HUES6 (cell line): ENCODE data around the gene GPC6.

Experiments
- H3K27ac ChIP-seq: 2 replicates; pipeline ENCODE4 v1.7.0; 2013; ENCODE audit warnings: low read depth, mild to moderate bottlenecking, low read length, inconsistent platforms
- H3K27me3 ChIP-seq: 2 replicates; pipeline ENCODE4 v1.6.1; 2013; ENCODE audit warnings: low read length; ENCODE audit not compliant: control insufficient read depth, insufficient read depth
- H3K36me3 ChIP-seq: 2 replicates; pipeline ENCODE4 v1.6.1; 2013; ENCODE audit warnings: low read length; ENCODE audit not compliant: control insufficient read depth, insufficient read depth
- H3K4me1 ChIP-seq: 2 replicates; pipeline ENCODE4 v1.6.1; 2013; ENCODE audit warnings: low read length; ENCODE audit not compliant: control insufficient read depth, insufficient read depth
- H3K4me3 ChIP-seq: 2 replicates; pipeline ENCODE4 v1.5.1; 2013; ENCODE audit warnings: low read depth, low read length
- H3K9ac ChIP-seq: one replicate; pipeline ENCODE4 v1.6.1; 2013; ENCODE audit warnings: mild to moderate bottlenecking, low read length
- H3K9me3 ChIP-seq: 2 replicates; pipeline ENCODE4 v1.6.1; 2013; ENCODE audit warnings: low read depth, low read length; ENCODE audit not compliant: control insufficient read depth, insufficient read depth

The GPC6 gene

DNA sequence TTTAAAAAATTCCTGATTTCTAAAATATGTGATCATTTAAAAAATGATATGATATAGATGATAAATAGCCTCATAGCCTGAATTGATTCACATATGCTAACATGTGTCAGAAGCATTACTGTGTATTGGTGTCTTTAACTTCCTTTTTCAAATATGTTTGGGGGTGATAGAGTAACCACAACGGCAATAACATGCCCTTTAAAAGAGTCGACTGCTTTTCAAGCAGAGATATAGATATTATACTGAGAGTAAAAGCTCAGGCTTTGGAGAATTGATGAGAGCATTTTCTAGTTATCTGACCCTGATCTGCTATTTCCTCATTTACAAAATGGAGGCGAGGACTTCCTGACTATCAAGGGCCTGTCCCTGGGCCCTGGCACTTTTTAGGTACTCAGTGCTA lies 992.3 kb downstream of the GPC6 start:
- no peaks in the 10 kb centered on the region for H3K9me3 ChIP-seq
- no peak overlapping the region for H3K9ac ChIP-seq
- H3K4me1 ChIP-seq: peaks cover 28% of the 10 kb centered on the region
- no peaks in the 10 kb centered on the region for H3K36me3 ChIP-seq
- H3K27ac ChIP-seq: peak overlapping the region; percentile 53; the same call in 1 of the 2 replicates
- no peaks in the 10 kb centered on the region for H3K27me3 ChIP-seq
- H3K4me3 ChIP-seq: no peak overlapping the region

DNA sequence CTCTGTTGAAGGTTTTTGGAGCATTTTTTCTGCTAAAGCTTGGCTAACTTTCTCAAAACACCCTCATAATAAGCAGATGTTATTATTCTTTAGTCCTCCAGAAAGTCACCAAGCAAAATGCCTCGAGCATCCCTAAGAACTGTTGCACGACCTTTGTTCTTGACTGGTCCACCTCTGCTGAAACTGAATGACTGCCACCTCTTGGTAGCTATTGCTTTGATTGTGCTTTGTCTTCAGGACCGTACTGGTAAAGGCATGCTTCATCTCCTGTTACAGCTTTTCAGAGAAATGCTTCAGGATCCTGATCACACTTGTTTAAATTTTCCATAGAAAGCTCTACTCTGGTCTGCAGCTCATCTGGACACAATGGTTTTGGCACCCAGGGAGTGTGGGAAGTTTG lies 998.1 kb downstream of the GPC6 start:
- H3K4me1 ChIP-seq: no peaks in the 10 kb centered on the region
- no peaks in the 10 kb centered on the region for H3K9me3 ChIP-seq
- H3K9ac ChIP-seq: no peak overlapping the region
- no peak overlapping the region for H3K4me3 ChIP-seq
- no peak overlapping the region for H3K27ac ChIP-seq
- H3K36me3 ChIP-seq: no peaks in the 10 kb centered on the region
- H3K27me3 ChIP-seq: no peaks in the 10 kb centered on the region

DNA sequence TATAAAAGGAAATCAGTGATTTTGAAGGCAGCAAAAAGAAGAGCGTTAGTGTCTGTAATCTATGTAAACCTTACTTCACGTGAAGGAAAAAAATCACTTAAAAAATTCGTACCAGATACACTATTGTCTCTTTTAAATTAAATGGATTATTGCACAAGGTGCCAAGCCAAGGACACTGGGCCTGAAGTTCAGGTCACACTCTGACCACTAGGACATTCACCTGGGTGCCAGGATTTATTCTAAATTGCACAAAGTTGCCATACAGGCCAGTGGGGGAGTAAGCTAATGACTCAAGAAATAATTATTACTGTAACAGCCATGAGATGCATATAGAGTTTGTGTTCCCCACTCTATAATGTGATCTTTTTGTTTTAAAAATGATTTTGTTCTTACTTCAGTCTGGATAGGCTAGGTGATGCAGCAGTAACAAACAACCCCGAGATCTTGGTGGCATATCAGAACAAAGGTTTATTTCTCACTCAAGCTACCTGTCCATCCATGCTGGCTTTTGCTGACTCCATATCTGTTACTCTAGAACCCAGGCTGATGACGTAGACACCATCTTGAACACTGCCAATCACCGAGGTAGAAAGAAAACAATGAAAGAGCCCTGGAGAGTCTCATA lies 1000.8 kb downstream of the GPC6 start:
- no peaks in the 10 kb centered on the region for H3K36me3 ChIP-seq
- H3K27ac ChIP-seq: no peak overlapping the region
- no peaks in the 10 kb centered on the region for H3K27me3 ChIP-seq
- no peaks in the 10 kb centered on the region for H3K9me3 ChIP-seq
- no peak overlapping the region for H3K4me3 ChIP-seq
- H3K4me1 ChIP-seq: no peaks in the 10 kb centered on the region
- no peak overlapping the region for H3K9ac ChIP-seq

DNA sequence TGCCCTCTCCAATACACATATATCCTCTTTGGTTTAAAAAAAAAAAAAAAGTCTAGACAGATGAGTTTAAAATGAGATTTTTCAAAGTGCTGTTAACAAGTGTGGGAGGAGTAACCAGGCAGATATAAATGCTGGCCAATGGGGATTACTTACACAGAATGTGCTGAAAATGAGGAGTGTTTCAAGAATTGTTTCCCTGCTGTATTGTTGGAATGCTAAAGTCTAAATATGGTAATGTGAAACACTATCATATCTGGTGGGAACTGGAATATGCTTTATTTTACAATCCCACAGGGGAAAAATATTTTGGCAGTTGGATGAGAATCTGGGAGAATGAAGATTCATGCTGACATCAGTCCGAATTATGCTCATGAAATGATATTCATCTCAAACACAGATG lies 1002.2 kb downstream of the GPC6 start:
- Histone ChIP-seq H3K9ac (no peak overlapping the region), H3K36me3 (no peaks in the 10 kb centered on the region), H3K9me3 (no peaks in the 10 kb centered on the region), H3K4me3 (no peak overlapping the region), H3K4me1 (no peaks in the 10 kb centered on the region), H3K27ac (no peak overlapping the region), H3K27me3 (no peaks in the 10 kb centered on the region)

DNA sequence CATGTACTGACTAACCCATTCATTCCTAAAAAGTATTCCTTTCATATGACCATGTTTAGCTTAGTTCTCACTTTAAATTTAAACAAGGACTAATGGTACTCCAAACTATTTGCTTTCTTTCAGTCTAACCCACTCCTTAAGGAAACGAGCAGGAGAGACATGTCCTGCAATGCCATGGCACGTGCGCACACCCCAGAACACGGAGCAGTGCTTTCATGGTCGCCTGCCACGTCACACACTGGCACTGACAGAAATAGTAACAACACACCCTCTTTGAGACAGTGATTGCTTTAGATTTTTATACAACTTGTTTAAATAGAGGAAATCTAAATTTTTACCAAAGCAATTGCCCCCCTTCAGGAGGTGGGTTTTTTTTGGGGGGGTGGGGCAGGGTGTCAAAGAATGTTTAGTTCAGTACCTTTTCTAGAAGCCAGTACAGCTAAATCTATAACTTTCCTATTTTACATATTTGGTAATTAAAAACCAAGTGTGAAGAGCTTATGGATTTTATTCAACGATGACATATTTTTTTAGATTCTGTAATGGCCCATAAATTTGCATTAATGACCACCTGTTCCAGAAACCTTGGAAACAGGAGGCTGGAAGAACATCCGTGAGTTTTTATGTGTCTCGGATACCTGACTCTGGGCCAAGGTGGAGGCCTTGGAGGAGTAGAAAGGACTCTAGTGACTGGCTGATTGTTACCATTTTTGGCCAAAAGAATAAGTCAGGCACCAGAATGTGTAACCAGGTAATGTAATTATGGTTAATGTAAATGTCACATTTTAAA lies 1005.7 kb downstream of the GPC6 start:
- Histone ChIP-seq H3K27me3 (no peaks in the 10 kb centered on the region), H3K9ac (no peak overlapping the region), H3K4me3 (no peak overlapping the region), H3K4me1 (no peaks in the 10 kb centered on the region), H3K36me3 (no peaks in the 10 kb centered on the region), H3K9me3 (no peaks in the 10 kb centered on the region), H3K27ac (no peak overlapping the region)

DNA sequence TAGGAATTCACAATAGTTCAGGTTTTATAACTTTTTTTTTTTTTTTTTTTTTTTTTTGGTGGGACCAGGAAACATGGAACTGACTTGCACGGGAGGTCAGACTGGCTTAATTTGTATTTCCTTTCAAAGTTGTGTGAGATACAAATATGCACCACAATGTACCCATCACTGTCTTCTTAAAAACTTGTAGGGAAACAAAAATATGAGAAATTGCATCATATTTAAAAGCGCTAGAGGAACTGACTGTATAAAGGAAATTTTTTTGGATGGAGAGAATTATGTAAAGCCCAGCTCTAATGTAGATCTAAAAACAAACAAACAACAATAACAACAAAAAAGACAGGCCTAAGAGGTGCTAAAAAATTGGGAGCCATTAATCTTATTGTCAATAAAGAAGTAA lies 1006.3 kb downstream of the GPC6 start:
- Histone ChIP-seq H3K4me1 (no peaks in the 10 kb centered on the region), H3K9me3 (no peaks in the 10 kb centered on the region), H3K9ac (no peak overlapping the region), H3K4me3 (no peak overlapping the region), H3K27ac (no peak overlapping the region), H3K36me3 (no peaks in the 10 kb centered on the region), H3K27me3 (no peaks in the 10 kb centered on the region)

DNA sequence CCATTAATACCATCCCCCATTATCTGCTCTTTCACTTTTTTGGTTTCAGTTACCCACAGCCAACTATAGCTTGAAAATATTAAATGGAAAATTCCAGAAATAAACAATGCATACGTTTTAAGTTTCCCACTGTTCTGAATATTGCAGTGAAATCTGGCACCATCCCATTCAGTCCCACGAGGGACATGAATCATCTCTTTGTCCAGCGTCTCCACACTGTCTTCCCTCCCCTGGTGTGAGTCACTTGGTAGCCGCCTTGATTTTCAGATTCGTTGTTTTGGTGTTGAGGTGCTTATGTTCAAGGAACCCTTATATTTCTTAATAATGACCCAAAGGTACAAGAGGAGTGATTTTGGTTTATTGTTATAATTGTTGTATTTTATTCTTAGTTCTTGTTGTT lies 1006.8 kb downstream of the GPC6 start:
- H3K4me1 ChIP-seq: no peaks in the 10 kb centered on the region
- H3K4me3 ChIP-seq: no peak overlapping the region
- H3K9me3 ChIP-seq: no peaks in the 10 kb centered on the region
- no peak overlapping the region for H3K27ac ChIP-seq
- H3K9ac ChIP-seq: no peak overlapping the region
- H3K36me3 ChIP-seq: no peaks in the 10 kb centered on the region
- no peaks in the 10 kb centered on the region for H3K27me3 ChIP-seq

DNA sequence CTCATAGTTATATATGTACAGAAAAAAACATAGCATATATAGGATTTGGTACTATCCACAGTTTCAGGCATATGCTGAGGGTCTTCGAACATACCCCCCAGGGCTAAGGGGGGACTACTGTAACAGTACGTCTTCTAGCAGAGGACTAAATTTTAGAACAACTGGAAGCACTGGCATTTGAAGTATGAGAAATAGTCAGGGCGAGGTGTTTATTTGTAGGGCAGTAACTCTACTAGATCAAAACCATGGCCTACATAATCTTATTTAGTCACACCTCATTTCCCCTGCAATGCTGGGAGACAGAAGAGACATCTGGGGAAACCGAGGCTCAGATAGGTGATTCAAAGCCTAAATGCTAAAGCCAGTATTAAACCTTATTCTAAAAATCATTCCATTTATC lies 1007.2 kb downstream of the GPC6 start:
- no peak overlapping the region for H3K27ac ChIP-seq
- no peaks in the 10 kb centered on the region for H3K27me3 ChIP-seq
- H3K4me3 ChIP-seq: no peak overlapping the region
- H3K9ac ChIP-seq: no peak overlapping the region
- no peaks in the 10 kb centered on the region for H3K36me3 ChIP-seq
- H3K4me1 ChIP-seq: no peaks in the 10 kb centered on the region
- H3K9me3 ChIP-seq: no peaks in the 10 kb centered on the region

DNA sequence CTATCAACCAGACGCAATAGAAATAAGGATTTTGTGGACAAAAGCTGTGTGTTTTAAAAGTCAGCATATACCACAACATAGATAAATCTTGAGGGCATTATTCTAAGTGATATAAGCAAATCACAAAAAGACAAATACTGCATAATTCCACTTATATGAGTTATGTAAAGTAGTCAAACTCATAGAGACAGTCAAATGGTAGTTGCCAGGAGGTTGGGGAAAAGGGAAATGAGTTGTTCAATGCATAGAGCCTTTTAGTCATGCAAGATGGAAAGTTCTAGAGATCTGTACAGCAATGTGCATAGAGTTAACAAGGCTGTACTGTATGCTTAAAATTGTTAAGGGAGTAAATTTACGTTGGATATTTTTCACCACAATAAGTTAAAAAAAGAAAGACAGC lies 1008.1 kb downstream of the GPC6 start:
- no peak overlapping the region for H3K4me3 ChIP-seq
- no peaks in the 10 kb centered on the region for H3K4me1 ChIP-seq
- H3K27me3 ChIP-seq: no peaks in the 10 kb centered on the region
- H3K9me3 ChIP-seq: no peaks in the 10 kb centered on the region
- no peak overlapping the region for H3K27ac ChIP-seq
- no peaks in the 10 kb centered on the region for H3K36me3 ChIP-seq
- H3K9ac ChIP-seq: no peak overlapping the region

DNA sequence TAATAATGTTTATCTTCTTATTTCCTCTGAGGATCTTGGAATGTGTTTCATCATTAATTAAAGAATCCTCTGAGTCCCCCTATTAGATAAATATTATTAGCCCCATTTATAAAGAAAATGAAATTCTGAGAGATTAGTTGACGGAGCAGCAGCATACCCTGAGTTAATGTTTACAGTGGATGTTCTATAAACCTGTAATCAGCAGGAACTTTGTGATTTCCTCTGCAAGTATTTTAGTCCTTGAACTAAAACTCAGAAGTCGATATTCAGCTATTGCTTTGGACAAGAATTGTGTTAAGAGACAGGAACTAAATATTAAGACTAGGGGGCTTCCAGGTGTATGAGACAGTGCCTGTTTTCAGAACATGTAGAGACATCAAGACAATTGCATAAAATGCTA lies 1009.5 kb downstream of the GPC6 start:
- H3K27me3 ChIP-seq: no peaks in the 10 kb centered on the region
- H3K9ac ChIP-seq: no peak overlapping the region
- no peak overlapping the region for H3K27ac ChIP-seq
- H3K36me3 ChIP-seq: no peaks in the 10 kb centered on the region
- H3K4me1 ChIP-seq: no peaks in the 10 kb centered on the region
- no peaks in the 10 kb centered on the region for H3K9me3 ChIP-seq
- no peak overlapping the region for H3K4me3 ChIP-seq

DNA sequence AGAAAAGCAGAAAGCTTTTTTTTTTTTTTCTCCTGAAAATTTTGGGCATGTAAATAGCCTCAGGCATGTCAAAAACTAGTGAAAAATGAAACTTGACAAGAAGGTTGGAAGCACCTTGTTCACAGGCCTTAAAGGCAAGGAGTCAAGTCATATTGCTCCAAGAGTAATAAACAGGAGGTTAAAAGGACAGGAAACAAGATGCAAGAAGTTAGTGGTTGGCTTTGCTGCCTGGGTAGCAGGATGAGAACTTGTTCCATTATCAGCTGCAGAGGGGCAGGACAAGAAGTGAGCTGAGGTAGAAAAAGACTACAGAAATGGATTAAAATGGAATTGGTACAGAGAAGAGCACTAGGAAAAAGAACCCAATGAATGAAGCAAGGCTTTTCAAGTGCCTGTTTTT lies 1010.3 kb downstream of the GPC6 start:
- H3K9me3 ChIP-seq: no peaks in the 10 kb centered on the region
- H3K4me1 ChIP-seq: no peaks in the 10 kb centered on the region
- H3K36me3 ChIP-seq: no peaks in the 10 kb centered on the region
- H3K27ac ChIP-seq: no peak overlapping the region
- no peaks in the 10 kb centered on the region for H3K27me3 ChIP-seq
- no peak overlapping the region for H3K9ac ChIP-seq
- no peak overlapping the region for H3K4me3 ChIP-seq
